Measurements from ENCODE around the gene KLK8.
"Not testable (repeated sequence)": the region's sequence is repeated elsewhere in the genome, so short reads cannot be mapped to it uniquely, and the experiment has no call there.

KLK8 gene

DNA sequence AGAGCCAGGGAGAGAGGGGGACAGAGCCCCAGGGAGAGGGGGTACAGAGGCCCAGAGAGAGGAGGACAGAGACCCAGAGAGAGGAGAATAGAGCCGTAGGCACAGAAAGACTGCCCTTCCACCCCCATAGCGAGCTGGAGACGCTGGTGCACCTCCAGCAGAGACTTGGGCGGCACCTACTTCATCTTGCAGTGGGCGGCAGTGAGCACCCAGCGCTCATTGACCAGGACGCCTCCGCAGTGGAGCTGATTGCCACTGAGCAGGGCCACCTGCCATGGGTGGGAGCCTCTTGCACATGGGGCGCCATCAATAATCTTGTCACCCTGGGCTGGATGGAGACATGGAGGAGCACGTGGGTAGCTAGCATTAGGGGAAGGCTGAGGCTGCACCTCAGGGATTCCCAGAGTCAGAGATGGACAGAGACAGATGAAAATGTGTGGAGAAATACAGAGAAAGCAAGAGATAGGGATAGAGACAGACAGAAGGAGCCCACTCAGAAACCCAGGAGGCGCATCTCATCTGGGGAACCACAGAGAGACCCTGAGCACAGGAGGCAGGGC lies 19.7 kb downstream of the KLK8 start:
- no peak for DNase-seq

DNA sequence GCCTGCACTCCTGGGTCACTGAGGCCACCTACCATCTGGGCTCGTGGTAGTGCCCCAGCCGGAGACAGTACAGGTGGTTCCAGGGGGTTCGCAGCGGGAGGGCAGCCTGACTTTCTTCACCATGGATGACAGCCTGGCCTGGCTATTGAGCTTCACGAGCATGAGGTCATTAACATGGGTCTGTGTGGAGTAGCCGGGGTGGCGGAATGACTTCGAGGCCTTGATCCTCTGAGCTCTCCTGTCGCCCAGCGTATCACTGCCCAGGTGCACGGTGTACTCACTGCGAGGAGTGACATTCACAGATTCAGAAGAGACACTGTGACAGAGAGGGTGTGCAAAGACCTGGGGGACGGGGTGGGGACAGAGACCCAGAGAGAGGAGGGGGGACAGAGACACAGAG lies 21.2 kb downstream of the KLK8 start:
- no peak for DNase-seq

- no peak for DNase-seq
These were observed 21.6 kb downstream of the KLK8 start for GRCh38 chr19:50979758-50980157.

- DNase-seq, result no peak
These were observed 22.5 kb downstream of the KLK8 start for GRCh38 chr19:50978772-50979390.

GRCh38 chr19:50977626-50978025 lies 23.8 kb downstream of the KLK8 start:
- no peak for DNase-seq

GRCh38 chr19:50975766-50976165 lies 25.6 kb downstream of the KLK8 start:
- no peak for DNase-seq

GRCh38 chr19:50974702-50975556 lies 26.5 kb downstream of the KLK8 start:
- no peak for DNase-seq

GRCh38 chr19:50972795-50973376 lies 28.5 kb downstream of the KLK8 start:
- no peak for DNase-seq

- DNase-seq, result not testable (repeated sequence)
These were observed 31.6 kb downstream of the KLK8 start for GRCh38 chr19:50969810-50970209.

DNA sequence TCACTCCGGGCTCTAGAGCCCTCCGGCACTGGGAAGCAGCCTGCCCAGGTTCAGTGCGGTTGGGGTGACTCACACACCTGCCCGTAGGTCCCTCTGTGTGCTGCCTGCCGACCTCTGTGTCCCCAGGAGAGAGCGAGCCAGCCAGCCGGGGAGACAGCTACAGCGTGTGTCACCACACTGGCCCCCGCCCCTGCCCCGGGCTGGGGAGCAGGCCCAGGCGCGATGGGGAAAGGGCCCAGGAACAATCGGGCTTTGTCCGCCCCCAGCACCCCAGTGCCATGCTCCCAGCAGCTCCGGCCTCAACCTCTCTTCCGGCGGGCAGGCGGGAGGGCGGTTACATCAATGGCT lies 32.0 kb downstream of the KLK8 start, which contains the start of gene KLK6:
Gene KLK6 (minus strand): TSS at position 179 of the 348 bp plus-strand sequence. CDS start 1,487 bp downstream, outside the sequence.
- DNase-seq, result no peak

GRCh38 chr19:50968716-50969412 lies 32.5 kb downstream of the KLK8 start:
- DNase-seq, result no peak

DNA sequence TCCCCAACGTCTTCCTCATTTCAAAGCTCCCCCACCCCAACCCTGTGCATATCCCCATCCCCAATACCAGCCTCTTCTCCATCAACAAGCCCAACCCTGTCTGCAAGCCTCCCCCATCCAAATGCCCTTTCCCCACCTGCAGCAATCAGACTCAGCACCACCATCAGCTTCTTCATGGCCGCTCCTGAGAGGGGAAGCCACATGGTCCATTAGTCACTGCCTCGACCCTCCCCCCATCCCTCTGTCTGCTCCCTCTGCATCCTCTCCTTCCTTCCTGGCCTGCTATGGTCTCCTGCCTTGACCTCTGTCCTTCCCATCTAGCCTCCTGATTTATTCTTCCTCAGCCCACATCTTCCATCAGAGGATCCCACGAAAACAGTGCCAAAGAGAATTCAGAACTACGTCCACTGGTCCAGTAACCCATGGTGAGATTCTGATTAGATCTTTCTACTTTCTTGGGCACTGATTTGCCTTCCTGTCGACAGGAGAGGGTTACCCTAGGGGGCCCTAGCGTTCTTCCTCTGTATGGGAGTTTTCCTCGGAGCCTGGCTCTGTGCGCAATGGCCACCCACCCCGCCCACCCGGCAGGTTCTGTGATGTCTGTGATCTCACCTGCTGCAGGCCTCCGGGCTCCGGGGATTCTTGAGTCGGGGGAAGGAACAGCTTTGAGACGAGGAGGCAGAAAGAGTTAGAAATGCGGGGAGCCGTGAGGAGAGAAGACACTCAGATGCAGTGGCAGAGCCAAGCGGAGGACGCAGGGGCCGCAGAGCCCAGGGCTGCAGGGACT lies 33.3 kb downstream of the KLK8 start:
- no peak for DNase-seq

DNA sequence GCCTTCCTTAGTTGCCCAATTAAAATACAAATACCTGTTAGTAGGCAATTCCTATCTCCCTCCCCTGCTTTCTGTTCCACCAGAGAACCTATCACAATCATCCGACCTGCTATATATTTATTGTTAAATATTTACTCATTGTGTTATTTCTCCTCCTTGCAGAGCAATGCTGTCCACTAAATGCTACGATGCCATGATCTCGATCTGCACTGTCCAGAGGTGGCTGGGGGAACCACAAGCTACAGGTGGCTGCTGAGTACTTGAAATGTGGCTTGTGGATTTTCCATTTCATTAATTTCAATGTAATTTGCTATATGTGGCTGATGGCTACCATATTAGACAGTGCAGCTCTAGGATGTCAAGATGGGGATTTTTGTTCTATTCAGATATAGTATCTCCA lies 37.1 kb downstream of the KLK8 start:
- no peak for DNase-seq

DNA sequence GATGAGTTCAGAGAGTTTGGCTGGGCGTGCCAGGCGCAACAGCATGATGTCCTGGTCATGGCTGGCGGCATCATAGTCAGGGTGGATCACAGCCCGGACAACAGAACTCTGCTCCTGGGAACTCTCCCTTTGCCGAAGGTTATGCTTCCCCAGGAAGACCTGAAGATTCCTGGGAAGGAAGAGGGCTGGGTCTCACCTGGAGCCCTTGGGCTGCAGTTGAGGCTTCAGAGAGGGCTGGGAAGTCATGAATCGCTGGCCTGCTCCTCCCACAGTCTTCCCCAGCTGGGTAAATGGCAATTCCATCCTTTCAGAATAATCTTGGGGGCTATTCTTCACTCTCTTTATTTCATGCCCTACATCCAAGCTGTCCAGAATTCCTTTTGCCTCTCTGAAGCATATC lies 38.0 kb downstream of the KLK8 start:
- no peak for DNase-seq

- no peak for DNase-seq
These were observed 39.2 kb downstream of the KLK8 start for GRCh38 chr19:50962245-50962644.

GRCh38 chr19:50959731-50960500 lies 41.5 kb downstream of the KLK8 start:
- no peak for DNase-seq

GRCh38 chr19:50957587-50957986 lies 43.8 kb downstream of the KLK8 start:
- no peak for DNase-seq

- DNase-seq, result no peak
These were observed 48.5 kb downstream of the KLK8 start, which contains the start of gene KLK5 for GRCh38 chr19:50952910-50953309. Gene KLK5 (minus strand): TSS chr19:50953038. CDS start chr19:50952657, 381 bp downstream.

- DNase-seq, result no peak
These were observed 51.5 kb downstream of the KLK8 start for GRCh38 chr19:50949861-50950260.

DNA sequence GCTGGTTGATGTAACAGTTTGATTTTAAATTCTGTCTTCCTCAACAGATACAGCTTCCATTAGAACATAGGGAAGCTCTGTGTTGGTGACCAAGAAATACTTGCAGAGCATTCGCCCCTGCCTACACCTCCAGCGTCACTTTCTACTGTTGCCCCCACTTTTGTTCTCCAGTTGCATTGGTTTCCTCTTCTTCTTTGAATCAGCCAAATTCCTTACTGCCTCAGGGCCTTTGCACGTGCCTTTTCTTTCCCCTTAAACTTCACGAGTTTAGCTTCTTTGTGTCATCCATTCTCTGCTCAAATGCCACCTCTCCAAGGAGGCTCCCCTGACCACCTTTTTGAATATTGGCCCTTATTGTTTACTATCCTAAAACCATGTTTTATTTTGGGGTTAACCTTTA lies 54.3 kb downstream of the KLK8 start:
- no peak for DNase-seq

All from activated naive CD4-positive, alpha-beta T cell (primary cell).